IMR-90 (cell line): ENCODE results near the gene FCN1. TPM values are rescaled to one million over a fixed set of nuclear protein-coding genes. Genes with fewer than 3 reads are reported as not detected.

ENCODE experiments used
- ATAC-seq: fragments of 200-7000 bp; cut with Tn5 transposase; 2 replicates; pipeline ENCODE4 v1.9.1; 2020; ENCODE audit warnings: low read depth, mild to moderate bottlenecking, moderate library complexity
- BruUV-seq: library from RNA; stranded (reverse); fragments of 400-500 nt; replicated peaks from 2 replicates; lab custom pipeline; 2021; lab: Mats Ljungman, UMichigan
- CTCF ChIA-PET: fragments of 300-600 bp; formaldehyde crosslinking; extraction: SDS; loops from one replicate; lab custom pipeline; 2021; ENCODE audit warnings: antibody characterized with exemption; lab: Yijun Ruan, JAX
- POLR2A ChIA-PET: fragments of 300-600 bp; sonication (Branson Sonifier 250); formaldehyde crosslinking; loops from one replicate; lab custom pipeline; 2022; ENCODE audit warnings: antibody characterized with exemption; ENCODE audit not compliant: unreplicated experiment; lab: Charles Lee
- DNase-seq: peaks from one replicate; pipeline ENCODE4 v3.0.0; 2013
- H2AFZ ChIP-seq: replicated peaks from 2 replicates; pipeline ENCODE3; 2013; ENCODE audit warnings: low read length, mild to moderate bottlenecking; ENCODE audit not compliant: poor library complexity
- H2AK5ac ChIP-seq: 2 replicates; pipeline ENCODE4 v1.6.1; 2013; ENCODE audit warnings: low read depth, low read length, inconsistent platforms
- H2AK9ac ChIP-seq: replicated peaks from 2 replicates; pipeline ENCODE3; 2013; ENCODE audit warnings: mild to moderate bottlenecking, low read depth, low read length, moderate library complexity; ENCODE audit not compliant: poor library complexity
- H2BK120ac ChIP-seq: 2 replicates; pipeline ENCODE4 v1.6.1; 2013; ENCODE audit warnings: low read depth, low read length, inconsistent platforms
- H2BK15ac ChIP-seq: 3 replicates; pipeline ENCODE4 v1.6.1; 2013; ENCODE audit warnings: low read depth, low read length, inconsistent platforms
- H2BK20ac ChIP-seq: 2 replicates; pipeline ENCODE4 v1.6.1; 2013; ENCODE audit warnings: low read depth, mild to moderate bottlenecking, inconsistent platforms, low read length, moderate library complexity
- H2BK5ac ChIP-seq: 2 replicates; pipeline ENCODE4 v1.6.1; 2013; ENCODE audit warnings: mild to moderate bottlenecking, low read depth, low read length, inconsistent platforms; ENCODE audit not compliant: poor library complexity, severe bottlenecking
- H3K14ac ChIP-seq: replicated peaks from 2 replicates; pipeline ENCODE4 v1.6.1; 2013; ENCODE audit warnings: low read depth, low read length, inconsistent platforms
- H3K18ac ChIP-seq: 2 replicates; pipeline ENCODE4 v1.6.1; 2013; ENCODE audit warnings: low read depth, low read length, control low read depth
- H3K23ac ChIP-seq: 2 replicates; pipeline ENCODE4 v1.6.1; 2013; ENCODE audit warnings: low read depth, low read length, inconsistent platforms
- H3K27ac ChIP-seq: 2 replicates; pipeline ENCODE4 v1.5.1; 2013; ENCODE audit warnings: mild to moderate bottlenecking, control low read depth, low read length; ENCODE audit not compliant: insufficient read depth
- H3K27me3 ChIP-seq: 2 replicates; pipeline ENCODE4 v1.6.1; 2013; ENCODE audit warnings: low read length; ENCODE audit not compliant: control insufficient read depth, insufficient read depth
- H3K36me3 ChIP-seq: 2 replicates; pipeline ENCODE4 v1.6.1; 2013; ENCODE audit warnings: low read length, mixed read lengths; ENCODE audit not compliant: control insufficient read depth, insufficient read depth
- H3K4ac ChIP-seq: 2 replicates; pipeline ENCODE4 v1.6.1; 2013; ENCODE audit warnings: low read depth, low read length, inconsistent platforms
- H3K4me1 ChIP-seq: 2 replicates; pipeline ENCODE4 v1.6.1; 2013; ENCODE audit warnings: low read length, mixed read lengths; ENCODE audit not compliant: control insufficient read depth, insufficient read depth
- H3K4me2 ChIP-seq: 2 replicates; pipeline ENCODE4 v1.6.1; 2013; ENCODE audit warnings: low read depth, mild to moderate bottlenecking, control low read depth, low read length, moderate library complexity
- H3K4me3 ChIP-seq: 2 replicates; pipeline ENCODE4 v1.5.1; 2013; ENCODE audit warnings: low read depth, mild to moderate bottlenecking, control low read depth, low read length, moderate library complexity; ENCODE audit not compliant: insufficient read depth
- H3K56ac ChIP-seq: 2 replicates; pipeline ENCODE4 v1.6.1; 2013; ENCODE audit warnings: low read length, inconsistent platforms; ENCODE audit not compliant: insufficient read depth; ENCODE audit errors: extremely low read depth
- H3K79me1 ChIP-seq, 2 experiments: 2 replicates each; pipeline ENCODE4 v1.6.1; 2013; ENCODE audit warnings: low read length in 2 of 2, inconsistent platforms in 1 of 2, low read depth in 1 of 2
- H3K9ac ChIP-seq: 2 replicates; pipeline ENCODE4 v1.6.1; 2013; ENCODE audit warnings: low read depth, low read length, control low read depth
- H3K9me1 ChIP-seq: 2 replicates; pipeline ENCODE4 v1.6.1; 2013; ENCODE audit warnings: low read length, inconsistent platforms; ENCODE audit not compliant: insufficient read depth
- H3K9me3 ChIP-seq: 2 replicates; pipeline ENCODE4 v1.6.1; 2013; ENCODE audit warnings: low read length; ENCODE audit not compliant: control insufficient read depth, insufficient read depth
- H4K20me1 ChIP-seq: 2 replicates; pipeline ENCODE4 v1.6.1; 2013; ENCODE audit warnings: low read length, inconsistent platforms; ENCODE audit not compliant: insufficient read depth
- H4K5ac ChIP-seq: 2 replicates; pipeline ENCODE4 v1.6.1; 2013; ENCODE audit warnings: mild to moderate bottlenecking, low read depth, low read length, control low read depth
- H4K8ac ChIP-seq, 2 experiments: 2 replicates each; pipeline ENCODE4 v1.6.1; 2013; ENCODE audit warnings: low read depth in 2 of 2, low read length in 2 of 2, control low read depth in 1 of 2, inconsistent platforms in 1 of 2
- H4K91ac ChIP-seq: 2 replicates; pipeline ENCODE4 v1.6.1; 2013; ENCODE audit warnings: low read depth, low read length, inconsistent platforms; ENCODE audit not compliant: insufficient read depth
- BHLHE40 ChIP-seq: fragments of 150-350 bp; IDR thresholded peaks from 2 replicates; pipeline ENCODE4 v1.6.1; 2016; ENCODE audit warnings: mild to moderate bottlenecking, low read depth, low read length
- CEBPB ChIP-seq: IDR thresholded peaks from 2 replicates; pipeline ENCODE4 v1.6.1; 2012; ENCODE audit warnings: low read depth, low read length, improper control_type of control experiment
- CHD1 ChIP-seq: IDR thresholded peaks from 2 replicates; pipeline ENCODE4 v1.6.1; 2012; ENCODE audit warnings: low read depth, low read length, improper control_type of control experiment
- CTCF ChIP-seq: conservative IDR thresholded peaks from 2 replicates; pipeline ENCODE4 v1.5.1; 2012; ENCODE audit warnings: mild to moderate bottlenecking, low read depth, low read length, improper control_type of control experiment
- FOS ChIP-seq: fragments of 150-350 bp; IDR thresholded peaks from 2 replicates; pipeline ENCODE4 v1.6.1; 2016; ENCODE audit warnings: low read depth, low read length
- MAFK ChIP-seq: IDR thresholded peaks from 2 replicates; pipeline ENCODE4 v1.6.1; 2012; ENCODE audit warnings: low read depth, low read length, improper control_type of control experiment
- MAZ ChIP-seq: IDR thresholded peaks from 2 replicates; pipeline ENCODE4 v1.6.1; 2012; ENCODE audit warnings: low read depth, mild to moderate bottlenecking, low read length, improper control_type of control experiment, moderate library complexity, borderline replicate concordance
- MXI1 ChIP-seq: IDR thresholded peaks from 2 replicates; pipeline ENCODE4 v1.6.1; 2012; ENCODE audit warnings: low read depth, mild to moderate bottlenecking, low read length, moderate library complexity, borderline replicate concordance
- POLR2A ChIP-seq: IDR thresholded peaks from 2 replicates; pipeline ENCODE4 v1.6.1; 2012; ENCODE audit warnings: mild to moderate bottlenecking, low read depth, low read length
- RAD21 ChIP-seq: IDR thresholded peaks from 2 replicates; pipeline ENCODE4 v1.6.1; 2012; ENCODE audit warnings: low read length, improper control_type of control experiment
- RCOR1 ChIP-seq: IDR thresholded peaks from 2 replicates; pipeline ENCODE4 v1.6.1; 2012; ENCODE audit warnings: mild to moderate bottlenecking, low read length, improper control_type of control experiment; ENCODE audit not compliant: insufficient replicate concordance
- SMC3 ChIP-seq: fragments of 150-350 bp; IDR thresholded peaks from 2 replicates; pipeline ENCODE4 v1.6.1; 2016; ENCODE audit warnings: low read depth, mild to moderate bottlenecking, antibody characterized with exemption, low read length, moderate library complexity
- WGBS, 2 experiments: methylation state at CpG; one replicate each; pipeline versions ENCODE4 v1.1.5 to v1.1.7; 2013; ENCODE audit warnings: missing lambda C conversion rate in 2 of 2; ENCODE audit not compliant: insufficient read length in 1 of 2; ENCODE audit errors: extremely low coverage in 2 of 2; 5-methylcytosine and 5-hydroxymethylcytosine counted together
- dilution Hi-C: fragments of 300-500 bp; cut with HindIII; formaldehyde crosslinking; loops from one replicate; pipeline ENCODE4 v1.14.3; 2018; ENCODE audit warnings: low sequenced_read_pairs; ENCODE audit not compliant: unreplicated experiment
- in situ Hi-C: fragments of 300-500 bp; cut with MboI; formaldehyde crosslinking; loops from 3 replicates; pipeline ENCODE4 v1.14.3; 2019; ENCODE audit warnings: low sequenced_read_pairs, inconsistent platforms, mixed read lengths
- intact Hi-C: fragments of 100-400 bp; cut with micrococcal nuclease; formaldehyde crosslinking; loops from 2 replicates; pipeline ENCODE4 v1.10.0; 2022
- polyA plus RNA-seq, 3 experiments: library from polyadenylated mRNA; depleted of rRNA; stranded (reverse); fragments of >200 nt; gene quantifications; 2 replicates each; pipeline ENCODE4 v1.2.3, GENCODE V29; 2012; ENCODE audit warnings: low replicate concordance in 1 of 3
- total RNA-seq: library from RNA; depleted of rRNA; stranded (reverse); fragments of >200 nt; gene quantifications from 2 replicates; pipeline ENCODE4 v1.2.3, GENCODE V29; 2012
- TF ChIP-seq, protein P1 (sequence below): fragments of 150-350 bp; IDR thresholded peaks from 2 replicates; pipeline ENCODE4 v1.6.1; 2016; ENCODE audit warnings: low read depth, mild to moderate bottlenecking, low read length, moderate library complexity, borderline replicate concordance
- TF ChIP-seq, protein P2 (sequence below): fragments of 150-350 bp; IDR thresholded peaks from 2 replicates; pipeline ENCODE4 v1.6.1; 2017; ENCODE audit warnings: mild to moderate bottlenecking, antibody characterized with exemption, low read length, low read depth

The FCN1 gene
- total and polyA plus RNA-seq, 2 of the 4 experiments (the other 2 are of a cell fraction) = not detected

- BruUV-seq = no TSS peak
- DNase-seq (no peak), ATAC-seq (no peak)
- H3K9ac ChIP-seq = no peak overlapping the region
- H4K91ac ChIP-seq = no peak overlapping the region
- H4K8ac ChIP-seq = no peak overlapping the region
- H3K79me1 ChIP-seq = no peaks in the 10 kb centered on the region
- no peak overlapping the region for H3K14ac ChIP-seq
- no peak overlapping the region for H2BK120ac ChIP-seq
- H3K4me1 ChIP-seq = no peaks in the 10 kb centered on the region
- H2AK9ac ChIP-seq = no peak overlapping the region
- H3K36me3 ChIP-seq = no peaks in the 10 kb centered on the region
- dilution Hi-C loops (no loop called here), intact Hi-C loops (no loop called here), in situ Hi-C loops (no loop called here)
- H3K4me3 ChIP-seq = no peak overlapping the region
- H3K18ac ChIP-seq = no peak overlapping the region
- no peak overlapping the region for H3K56ac ChIP-seq
- peak overlapping the region; percentile 21 for H2AFZ ChIP-seq
- ChIA-PET POLR2A (no interaction called here), CTCF (no interaction called here)
- no peaks in the 10 kb centered on the region for H4K20me1 ChIP-seq
- peaks cover 55% of the 10 kb centered on the region for H3K27me3 ChIP-seq
- no peak overlapping the region for H2BK15ac ChIP-seq
- H3K27ac ChIP-seq = no peak overlapping the region
- H3K4ac ChIP-seq = no peak overlapping the region
- no peak overlapping the region for H2BK5ac ChIP-seq
- H3K9me1 ChIP-seq = no peaks in the 10 kb centered on the region; the same call in 1 of the 2 replicates
- no peak overlapping the region for H2BK20ac ChIP-seq
- WGBS, 2 experiments = 81% methylated on average over 10 of the region's 27 CpGs; no CpG with 5 or more reads in 1 of the 2 experiments
- H4K5ac ChIP-seq = no peak overlapping the region
- H3K9me3 ChIP-seq = no peaks in the 10 kb centered on the region
- H3K4me2 ChIP-seq = no peak overlapping the region
- H2AK5ac ChIP-seq = no peak overlapping the region
- no peak overlapping the region for H3K23ac ChIP-seq
- TF ChIP-seq CHD1 (no peak), RCOR1 (no peak), FOS (no peak), CTCF (no peak), SMC3 (no peak), RAD21 (no peak), POLR2A (no peak), BHLHE40 (no peak), CEBPB (no peak), MAFK (no peak), MAZ (no peak), MXI1 (no peak)
- TF ChIP-seq, protein P1, sequence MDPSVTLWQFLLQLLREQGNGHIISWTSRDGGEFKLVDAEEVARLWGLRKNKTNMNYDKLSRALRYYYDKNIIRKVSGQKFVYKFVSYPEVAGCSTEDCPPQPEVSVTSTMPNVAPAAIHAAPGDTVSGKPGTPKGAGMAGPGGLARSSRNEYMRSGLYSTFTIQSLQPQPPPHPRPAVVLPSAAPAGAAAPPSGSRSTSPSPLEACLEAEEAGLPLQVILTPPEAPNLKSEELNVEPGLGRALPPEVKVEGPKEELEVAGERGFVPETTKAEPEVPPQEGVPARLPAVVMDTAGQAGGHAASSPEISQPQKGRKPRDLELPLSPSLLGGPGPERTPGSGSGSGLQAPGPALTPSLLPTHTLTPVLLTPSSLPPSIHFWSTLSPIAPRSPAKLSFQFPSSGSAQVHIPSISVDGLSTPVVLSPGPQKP = no peak
- TF ChIP-seq, protein P2, sequence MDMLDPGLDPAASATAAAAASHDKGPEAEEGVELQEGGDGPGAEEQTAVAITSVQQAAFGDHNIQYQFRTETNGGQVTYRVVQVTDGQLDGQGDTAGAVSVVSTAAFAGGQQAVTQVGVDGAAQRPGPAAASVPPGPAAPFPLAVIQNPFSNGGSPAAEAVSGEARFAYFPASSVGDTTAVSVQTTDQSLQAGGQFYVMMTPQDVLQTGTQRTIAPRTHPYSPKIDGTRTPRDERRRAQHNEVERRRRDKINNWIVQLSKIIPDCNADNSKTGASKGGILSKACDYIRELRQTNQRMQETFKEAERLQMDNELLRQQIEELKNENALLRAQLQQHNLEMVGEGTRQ = no peak
Observed at GRCh38 chr9:134940236-134941208, 22.8 kb upstream of the FCN1 start.
